NCI-H1417 (cell line): ENCODE measurements around the gene ZMIZ1.

Experiments
- DNase-seq, 3 experiments: peaks; one replicate each; lab custom pipeline; 2025; lab: John Stamatoyannopoulos, UW

ZMIZ1 gene

DNA sequence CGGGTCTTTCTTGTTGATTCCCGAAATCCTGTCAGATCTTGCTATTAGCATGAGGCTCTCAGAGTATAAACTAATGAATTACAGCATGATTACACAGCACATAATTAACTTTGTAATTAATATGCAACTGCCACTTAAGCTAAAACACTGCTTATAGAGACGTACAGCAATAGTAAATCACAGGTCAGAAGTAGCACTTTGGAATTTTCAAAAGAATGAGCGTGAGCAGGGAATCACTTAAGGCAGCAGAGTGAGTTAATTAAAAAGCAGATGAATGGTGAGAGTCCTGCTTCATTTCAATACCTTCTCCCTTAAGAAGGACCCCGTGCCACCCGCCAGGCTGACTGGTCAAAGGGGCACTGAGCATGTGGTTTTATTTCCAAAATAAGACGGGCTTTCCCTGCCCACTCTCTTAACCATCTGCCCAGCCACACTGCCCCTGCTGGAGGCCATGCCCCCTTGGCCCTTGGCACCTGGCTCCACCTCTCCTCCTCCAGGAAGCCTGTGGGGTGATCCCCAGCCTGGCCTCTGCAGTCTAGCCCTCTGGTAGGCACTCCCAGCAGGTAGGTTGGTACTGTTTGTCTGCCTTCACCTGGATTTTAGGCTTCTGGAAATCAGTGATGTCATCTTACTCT, 117.8 kb downstream of the ZMIZ1 start:
- DNase-seq, result peak in 1 of 3 experiments; percentile 3

DNA sequence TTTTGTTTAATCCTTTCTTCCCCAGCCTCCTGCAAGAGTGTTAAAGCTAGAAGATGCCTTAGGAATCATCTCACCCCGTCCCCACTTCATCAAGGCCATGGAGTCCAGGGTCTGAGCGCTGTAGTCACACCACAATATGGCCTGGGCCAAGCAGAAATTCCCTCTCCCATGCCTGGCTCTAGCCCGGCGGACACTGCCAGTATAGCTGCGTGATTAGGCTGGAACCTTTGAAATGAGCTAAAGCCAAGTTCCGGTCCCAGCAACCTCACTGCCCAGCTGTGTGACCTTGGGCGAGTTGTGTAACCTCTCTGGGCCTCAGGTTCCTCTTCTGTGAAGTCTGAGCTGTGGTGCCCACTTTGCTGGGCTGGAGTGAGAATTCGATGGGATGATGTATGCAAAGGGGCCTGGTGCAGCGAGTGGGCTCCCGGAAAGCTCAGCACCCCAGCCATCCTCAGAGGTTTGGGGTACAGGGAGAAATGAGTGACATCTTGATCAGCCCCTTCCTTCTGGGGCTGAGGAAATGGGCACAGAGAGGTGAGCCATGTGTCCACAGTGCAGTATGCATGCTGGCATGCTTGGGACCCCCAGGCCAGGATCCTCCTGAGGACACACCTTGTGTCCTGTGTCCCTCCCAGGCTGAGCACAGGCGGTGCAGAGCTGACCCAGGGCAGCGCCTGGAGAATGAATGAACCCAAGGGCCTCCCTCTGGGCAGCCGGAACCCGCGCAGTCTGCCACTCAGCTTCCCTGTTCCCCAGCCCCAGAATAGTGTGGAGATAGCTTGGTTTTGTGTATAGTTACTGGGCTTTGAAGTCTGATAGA, 118.6 kb downstream of the ZMIZ1 start:
- DNase-seq, result no peak

DNA sequence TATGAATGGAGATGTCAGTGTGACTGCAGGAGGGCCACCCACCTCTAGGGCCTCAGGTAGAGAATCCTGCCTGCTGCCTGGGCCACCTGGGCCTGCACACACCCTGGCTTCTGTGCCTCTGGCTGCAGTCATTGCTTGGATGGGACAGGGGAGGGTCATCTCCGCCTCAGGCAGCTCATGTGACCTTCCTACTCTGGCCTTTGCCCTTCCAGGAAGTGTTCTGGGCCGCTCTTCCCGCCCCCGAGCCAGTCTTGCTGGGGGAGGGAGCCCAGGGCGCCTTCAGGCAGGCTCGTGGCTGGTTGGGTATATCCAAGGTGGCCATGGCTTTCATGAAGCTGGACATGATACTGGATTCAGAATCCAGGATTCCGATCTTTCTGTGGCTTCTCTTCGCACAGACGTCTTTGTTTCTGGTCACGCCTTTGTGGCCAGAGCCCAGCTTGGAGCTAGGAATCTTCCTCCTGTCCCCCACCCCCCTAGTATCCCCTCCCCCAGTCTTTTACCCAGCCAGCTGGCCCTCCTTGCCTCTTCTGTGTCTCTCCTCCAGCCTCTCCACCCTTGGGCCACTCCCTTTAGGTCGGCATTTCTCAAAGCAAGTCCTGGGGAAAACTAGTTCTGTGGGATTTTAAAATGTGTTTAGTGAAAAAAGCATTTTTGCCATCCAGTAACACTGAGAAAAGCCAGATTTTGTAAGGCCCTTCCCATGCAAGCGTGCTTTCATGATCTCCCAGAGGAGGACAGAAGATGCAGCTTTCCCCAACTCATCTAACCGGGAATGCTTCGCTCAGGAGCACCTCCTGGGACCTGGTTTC, 119.6 kb downstream of the ZMIZ1 start:
- DNase-seq, result no peak

DNA sequence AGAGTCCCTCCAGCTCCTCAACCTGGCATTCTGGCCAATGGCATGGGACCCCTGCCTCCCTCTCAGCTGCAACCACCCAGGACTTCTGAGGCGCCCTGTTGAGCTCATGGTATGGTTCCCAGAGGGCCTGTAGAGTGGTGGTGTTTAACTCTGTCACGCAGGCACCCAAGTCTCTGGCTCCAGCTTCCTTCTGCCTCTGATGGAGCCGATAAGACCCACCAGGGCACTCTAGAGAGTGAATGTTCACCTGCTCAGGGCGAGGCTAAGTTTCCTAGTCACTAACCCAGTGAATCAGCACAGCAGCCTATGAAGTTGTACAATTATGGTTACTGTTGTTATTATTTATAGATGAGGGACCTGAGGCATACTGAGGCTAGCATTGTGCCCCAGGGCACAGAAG, 120.4 kb downstream of the ZMIZ1 start:
- DNase-seq, result no peak

DNA sequence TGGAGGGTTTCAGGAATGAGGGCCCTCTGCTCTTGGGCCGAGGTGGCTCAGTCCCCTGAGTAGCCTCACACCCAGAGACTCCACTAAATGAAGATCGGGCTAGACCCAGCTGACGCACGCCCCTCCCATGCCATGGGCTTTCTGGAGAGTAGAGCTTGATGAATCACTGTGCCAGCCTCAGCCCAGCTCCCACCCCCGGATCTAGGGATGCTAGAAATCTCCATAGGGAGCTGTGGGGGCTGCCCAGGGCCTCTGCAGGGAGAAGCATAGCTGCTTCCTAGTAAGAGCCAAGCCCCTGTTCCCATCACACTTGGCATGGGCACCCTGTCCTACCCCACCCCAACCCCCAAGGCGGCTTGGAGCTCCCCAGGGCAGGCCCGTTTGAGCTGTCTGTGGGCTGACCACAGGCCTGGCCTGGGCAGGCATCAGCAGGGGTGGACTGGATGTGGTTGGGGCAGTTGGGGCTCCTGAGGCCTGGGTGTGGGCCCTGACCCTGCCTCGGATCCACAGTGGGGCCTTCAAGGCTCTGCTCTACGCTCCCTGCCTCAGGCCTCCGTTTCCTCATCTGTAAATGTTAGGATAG, 121.2 kb downstream of the ZMIZ1 start:
- DNase-seq, result no peak

DNA sequence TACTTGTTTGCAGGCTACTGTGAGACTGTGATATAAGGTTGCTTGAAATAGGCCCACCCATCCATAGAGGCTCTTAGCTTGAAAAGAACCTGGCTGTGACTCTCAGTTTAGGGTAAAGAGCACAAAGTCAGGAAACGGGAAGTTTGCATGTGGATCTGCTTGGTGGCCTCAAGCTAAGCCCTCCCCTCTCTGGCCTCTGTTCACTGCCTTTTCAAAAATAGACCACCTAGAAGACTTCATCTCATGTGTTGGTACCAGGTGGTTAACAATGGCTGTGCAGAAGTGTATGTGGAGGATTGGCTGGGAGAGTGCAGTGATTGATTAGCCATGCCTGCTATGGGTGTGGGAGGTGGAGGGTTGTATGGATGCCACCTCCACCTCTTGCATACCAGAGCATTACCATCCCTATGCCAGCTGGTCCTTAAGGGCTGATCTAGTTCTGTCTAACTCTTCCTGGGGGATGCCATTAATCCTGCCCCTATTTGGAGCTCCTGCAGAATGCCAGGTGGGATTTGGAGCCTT, 122.0 kb downstream of the ZMIZ1 start:
- no peak for DNase-seq

DNA sequence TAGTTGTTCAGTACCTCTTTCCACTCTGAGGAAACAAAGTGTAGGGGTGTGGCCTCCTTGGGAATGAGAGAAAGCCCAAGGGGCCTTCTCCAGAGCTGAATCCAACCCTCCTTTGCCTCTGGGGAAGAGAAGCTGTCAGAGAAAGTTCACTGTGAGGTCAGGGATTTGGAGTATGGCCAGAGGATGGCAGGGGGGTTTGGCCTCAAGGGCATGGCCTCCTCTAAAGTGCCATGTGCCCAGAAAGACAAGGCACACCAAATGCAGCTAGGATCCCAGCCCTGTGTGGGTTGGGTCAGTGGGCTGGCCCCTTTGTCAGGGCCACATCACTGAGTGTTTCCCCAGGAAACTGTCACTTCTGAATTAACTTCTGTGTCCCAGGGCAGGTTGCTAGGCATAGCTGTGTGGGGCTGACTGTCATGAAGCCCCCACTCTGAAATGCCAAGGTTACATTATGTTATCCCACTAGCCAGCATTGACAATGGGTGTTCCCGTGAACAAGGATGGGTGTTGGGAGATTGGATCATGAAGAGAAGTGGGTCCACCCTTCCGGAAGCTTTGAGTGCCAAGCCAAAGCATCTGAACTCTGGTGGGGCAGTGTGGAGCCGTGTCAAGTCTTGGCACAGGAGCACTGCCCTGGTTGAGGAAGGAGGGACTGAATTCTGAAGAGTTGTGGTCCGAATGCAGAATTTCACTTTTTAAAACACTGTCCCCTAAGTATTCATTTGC, 123.3 kb downstream of the ZMIZ1 start:
- no peak for DNase-seq

DNA sequence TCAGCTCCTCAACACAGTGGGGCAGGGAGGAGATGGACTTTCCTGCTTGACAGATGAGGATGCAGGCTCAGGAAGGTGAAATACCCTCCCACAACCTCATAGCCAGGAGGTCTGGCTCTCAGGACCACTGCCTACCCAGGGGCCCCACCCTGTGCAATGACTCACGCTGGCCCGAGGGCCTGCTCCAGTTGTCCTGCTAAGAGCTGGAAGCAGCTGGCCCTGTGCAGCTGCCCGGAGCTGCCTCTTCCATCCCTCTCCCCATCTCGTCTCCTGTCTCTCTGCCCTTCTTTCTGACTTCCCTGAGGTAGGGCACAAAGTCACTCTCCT, 123.9 kb downstream of the ZMIZ1 start:
- DNase-seq, result no peak

DNA sequence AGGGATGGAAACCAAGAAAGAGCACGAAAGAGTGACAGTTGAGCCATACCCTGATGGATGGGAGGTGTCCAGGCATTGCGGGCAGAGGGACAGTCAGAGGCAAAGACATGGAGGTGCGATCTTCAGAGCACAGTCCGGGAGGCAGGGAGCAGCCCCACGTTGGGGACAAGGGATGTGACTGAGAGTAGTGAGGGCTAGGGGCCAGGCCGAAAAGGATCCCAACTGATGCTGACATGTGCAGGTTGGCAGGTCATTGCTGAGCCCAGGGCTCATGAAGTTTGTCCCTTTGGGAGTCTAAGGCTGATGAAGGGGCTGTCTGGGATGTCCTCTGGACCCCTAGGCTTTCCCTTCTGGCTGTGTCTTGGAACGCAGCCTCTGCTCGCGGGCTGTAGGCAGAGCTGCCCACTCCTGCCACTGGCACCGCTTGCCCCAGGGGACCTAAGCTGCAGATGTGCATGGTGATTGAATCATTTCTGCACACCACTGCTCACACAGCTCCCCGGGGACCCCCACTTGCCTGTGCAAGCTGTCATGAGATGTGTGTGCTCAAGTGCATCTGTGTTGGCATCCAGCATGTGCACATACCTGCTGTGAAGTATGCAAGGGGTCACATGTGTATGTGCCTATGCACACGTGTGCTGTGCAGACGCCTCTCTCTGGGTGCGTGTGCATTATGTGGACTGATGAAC, 125.1 kb downstream of the ZMIZ1 start:
- DNase-seq, result no peak

DNA sequence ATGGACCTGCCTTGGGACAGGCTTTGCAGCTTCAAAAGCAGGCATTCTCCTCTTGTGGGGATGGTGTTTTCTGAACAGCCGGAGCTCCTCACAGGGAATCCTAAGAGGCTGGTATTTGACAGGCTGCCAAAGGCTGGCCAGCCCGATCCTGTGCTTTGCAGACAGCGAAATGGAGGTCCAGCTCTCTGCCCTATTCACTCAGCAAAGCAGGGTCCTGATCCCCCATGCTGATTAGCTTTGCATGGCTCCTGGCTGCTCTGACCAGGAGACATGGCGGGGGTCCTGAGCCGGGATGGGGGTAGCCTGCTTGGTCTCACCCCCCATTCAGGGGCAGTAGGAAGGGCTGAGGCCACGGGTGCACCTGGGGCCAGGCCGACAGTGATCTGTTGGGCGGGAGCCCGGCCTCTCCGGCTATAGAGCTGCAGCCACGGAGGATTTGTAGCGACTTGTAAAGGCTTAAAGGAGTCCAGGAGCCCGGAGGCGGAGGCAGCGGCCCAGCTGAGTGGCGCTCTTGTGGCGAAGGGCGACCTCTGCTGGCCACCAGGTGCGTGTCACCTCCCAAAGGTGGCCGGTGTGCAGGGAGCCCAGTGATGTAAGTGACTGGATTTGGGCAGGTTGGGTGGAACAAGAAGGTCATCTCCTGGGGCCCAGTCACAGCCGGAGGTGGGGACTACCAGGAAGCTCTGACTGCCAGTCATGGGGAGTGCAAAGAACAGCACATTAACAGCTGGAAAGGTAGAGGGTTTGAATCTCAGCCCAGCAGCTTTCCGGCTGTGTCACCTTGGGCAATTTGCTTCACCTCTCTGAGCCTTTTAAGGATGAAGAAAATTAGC, 126.5 kb downstream of the ZMIZ1 start:
- peak; percentile 38 to 73 (median 62) for DNase-seq

DNA sequence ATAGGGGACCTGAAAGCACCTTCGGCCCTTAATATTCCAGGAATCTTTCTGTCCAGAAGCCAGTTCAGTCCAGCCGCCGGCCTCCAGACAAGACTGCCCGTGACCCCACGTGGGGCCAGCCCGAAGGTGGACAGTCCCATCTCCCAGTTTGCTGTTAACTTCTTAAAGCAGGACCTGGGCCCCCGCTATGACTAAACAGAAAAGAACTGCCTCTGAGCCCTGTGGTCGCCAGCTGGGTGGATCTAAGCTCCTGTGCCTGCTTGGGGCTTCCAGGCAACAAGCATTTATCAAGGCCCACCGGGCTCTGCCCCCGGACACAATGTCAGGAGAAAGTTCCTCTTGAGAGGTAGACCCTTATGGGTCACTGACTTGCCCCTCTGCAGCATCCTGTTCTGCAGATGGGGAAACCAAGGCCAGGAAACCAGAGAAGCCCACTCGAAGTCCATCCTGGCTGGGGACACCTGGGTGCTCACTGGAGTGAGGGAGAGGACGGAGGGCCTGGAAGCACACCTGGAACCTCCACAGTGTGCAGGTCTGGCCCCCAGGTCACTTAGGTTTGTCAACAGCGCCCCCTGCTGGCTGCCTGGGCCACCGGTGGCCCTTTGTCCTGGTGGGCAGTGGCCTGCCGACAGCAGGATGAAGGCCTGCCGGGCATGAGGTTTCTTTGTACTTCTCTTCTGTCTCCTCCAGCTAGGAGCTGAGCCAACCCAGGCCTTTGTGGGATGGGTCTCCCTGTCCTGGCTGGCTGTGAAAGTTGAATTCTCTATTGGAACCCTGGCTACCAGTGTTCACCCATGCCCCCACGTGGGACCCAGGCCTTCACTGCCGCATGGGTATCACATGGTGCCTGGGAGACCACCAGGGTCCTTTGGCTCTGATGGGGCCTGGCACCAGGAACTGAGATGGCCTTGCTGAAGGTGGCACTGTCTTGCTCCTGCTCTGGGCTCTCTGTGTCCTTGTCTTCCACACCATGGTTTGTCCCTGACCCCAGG, 128.0 kb downstream of the ZMIZ1 start:
- peak; percentile 22 to 60 (median 31) for DNase-seq

DNA sequence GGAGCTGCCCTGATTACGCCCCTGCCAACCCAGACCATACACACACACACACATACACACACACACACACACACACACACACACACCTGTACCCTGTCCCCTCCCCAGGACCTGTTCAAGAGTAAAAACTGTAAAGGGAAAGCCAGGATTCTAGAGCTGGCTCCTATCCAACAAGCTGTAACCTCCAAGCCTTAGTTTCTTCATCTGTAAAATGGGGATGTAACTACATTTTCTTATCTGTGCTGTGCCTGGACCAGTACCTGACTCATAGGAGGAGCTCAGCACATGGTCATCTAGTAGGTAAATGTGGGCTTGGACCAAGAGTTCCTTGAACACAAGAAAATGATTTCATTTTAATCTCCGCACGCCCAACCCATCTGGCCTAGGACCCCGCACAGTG, 128.8 kb downstream of the ZMIZ1 start:
- no peak for DNase-seq

DNA sequence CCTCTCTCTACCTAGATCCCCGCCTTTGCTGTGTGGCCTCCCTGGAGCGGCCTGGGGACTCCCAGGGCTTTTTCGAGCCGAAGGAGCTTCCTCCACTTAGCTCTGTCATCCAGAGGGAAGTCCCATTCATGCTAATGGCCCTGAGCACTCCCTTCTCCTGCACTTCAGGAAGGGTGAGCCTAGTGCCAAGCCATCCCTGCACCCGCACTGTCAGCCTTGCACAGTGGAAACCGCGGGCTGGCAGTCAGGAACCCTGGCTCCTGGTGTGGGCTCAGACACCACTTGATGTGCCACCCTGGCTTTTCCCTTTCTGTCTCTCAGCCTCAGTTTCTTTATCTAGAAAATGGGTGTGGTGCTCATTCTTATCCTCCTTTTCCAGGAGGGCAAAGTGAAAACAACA, 131.6 kb downstream of the ZMIZ1 start:
- DNase-seq, result no peak

DNA sequence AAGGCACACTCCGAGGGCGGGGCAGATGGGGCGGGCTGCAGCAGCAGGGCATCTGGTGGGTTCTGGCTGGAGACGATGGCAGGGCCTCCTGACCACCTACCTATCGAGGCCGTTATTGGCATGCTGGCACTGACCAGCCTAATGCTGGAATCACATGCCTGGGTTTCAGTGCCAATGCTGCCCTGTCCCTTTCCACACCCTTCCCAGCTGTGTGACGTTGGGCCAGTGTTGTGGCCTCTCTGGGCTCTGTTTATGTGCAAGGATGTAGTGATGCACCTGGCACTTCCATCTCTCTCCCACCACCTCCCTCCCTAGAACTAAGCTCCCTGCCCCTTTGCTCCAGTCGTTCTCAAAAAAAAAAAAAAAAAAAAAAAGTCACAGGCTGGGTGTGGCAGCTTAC, 132.9 kb downstream of the ZMIZ1 start:
- DNase-seq, result no peak

DNA sequence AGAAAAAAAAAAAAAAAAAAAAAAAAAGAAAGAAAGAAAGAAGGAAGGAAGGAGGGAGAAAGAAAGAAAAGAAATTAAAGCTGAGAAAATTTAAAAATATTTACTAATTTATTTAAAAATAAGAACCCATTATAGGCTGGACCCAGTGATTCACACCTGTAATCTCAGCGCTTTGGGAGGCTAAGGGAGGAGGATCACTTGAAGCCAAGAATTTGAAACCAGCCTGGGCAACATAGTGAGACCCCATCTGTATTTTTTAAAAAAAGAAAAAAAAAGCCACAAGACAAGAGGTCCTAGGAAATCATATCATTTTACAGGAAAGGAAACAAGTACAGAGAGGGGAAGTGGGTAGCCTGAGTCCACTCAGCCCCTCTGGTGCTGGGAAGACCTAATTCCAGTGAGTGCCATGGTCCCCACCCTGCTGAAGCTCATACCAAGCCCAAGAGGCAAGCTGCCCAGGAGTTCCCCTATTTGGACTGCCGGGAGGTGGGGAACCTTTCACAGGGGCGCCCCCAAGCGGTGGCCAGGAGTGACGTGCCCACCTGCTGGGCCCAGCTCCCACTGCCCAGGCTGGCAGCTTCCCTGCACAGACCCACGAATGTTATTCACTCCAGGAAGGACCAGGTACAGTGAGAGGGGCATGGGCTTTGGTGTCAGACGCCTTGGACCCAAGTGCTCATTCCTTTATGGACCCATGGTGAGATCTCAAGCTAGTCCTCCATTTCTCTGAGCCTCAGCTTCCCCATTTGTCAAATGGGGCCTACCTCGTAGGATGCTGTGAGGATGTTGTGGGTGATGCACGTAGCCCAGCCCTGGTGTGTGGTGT, 133.6 kb downstream of the ZMIZ1 start:
- DNase-seq, result no peak

DNA sequence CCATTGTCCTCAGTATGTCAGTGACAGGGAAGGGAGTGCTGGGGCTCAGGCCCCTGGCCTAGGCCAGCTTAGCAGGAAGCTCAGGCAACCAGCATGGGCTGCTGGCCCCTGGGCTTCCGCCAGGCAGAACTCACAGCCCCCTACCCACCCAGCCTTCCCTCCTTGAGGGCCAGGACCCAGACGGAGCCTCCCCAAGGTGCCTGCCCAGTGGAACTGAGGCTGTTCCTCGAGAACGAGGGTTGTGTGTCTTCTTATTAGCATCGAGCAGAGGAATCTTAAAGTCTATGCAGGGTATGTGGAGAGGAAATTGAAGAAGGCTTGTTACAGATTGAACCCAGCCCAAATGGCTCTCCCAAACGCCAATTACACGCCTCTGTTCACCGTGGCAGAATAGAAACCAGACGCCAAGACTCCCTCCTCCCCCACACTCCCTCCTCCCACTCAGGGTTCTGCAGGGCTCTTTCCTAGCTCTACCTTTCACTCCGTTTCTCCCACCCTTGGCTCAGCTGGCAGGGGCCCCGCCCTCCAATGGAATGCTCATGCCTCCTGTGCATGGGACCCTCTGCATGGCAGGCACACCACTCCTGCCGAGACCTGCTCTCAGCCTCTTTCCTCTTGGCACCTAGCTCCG, 134.4 kb downstream of the ZMIZ1 start:
- DNase-seq, result no peak

DNA sequence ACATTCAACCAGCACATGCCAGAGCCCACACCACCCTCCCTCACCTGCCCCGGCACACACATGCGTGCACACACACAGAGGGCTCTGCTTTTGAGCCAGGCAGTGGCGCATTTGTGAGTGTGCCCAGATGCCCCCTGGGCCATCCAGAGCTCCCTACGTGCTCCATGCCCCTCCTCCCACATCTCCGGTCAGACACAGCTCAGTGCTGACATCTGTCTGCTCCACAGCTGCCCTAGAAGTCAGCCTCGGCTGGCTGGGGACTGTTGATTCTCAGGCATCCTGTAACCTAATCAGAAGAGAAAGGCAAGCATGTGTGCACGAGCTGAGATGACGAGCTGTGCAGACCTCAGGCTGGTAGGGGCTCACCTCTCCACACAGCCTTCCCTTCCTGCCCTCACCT, 135.1 kb downstream of the ZMIZ1 start:
- DNase-seq, result no peak
